ENCODE results near the gene CHP2.

GRCh38 chr16:23757937-23758619 lies 3.3 kb downstream of the CHP2 start:
- TF ChIP-seq CTCF (IDR thresholded peaks at IDR 0.05) (no peak), POLR2A (IDR thresholded peaks at IDR 0.05) (no peak)

All from esophagus squamous epithelium (tissue), 4 donors.